ENCODE results near the gene PBX3.

DNA sequence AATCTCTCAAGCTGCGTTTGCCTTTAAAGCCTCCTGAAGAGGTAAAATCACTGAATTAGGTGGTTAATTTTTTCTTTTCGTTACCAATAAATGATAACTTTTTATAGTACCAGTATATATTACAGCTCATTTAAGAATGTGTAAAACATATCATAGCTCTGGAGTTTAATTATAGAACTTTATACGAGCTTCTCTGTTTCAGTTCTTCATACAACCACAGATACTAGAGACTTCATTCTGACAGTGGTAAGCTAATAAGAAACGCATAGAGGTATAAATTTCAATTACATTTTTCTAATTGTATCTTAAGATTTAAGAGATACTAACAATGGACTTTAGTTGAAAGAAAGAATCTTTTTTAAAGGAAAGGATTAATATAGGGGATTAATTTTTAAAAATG lies 73.9 kb downstream of the PBX3 start:
- TF ChIP-seq POLR2AphosphoS5 (IDR thresholded peaks at IDR 0.05; ENCODE audit: low read depth, low read length) (no peak), POLR2A (IDR thresholded peaks at IDR 0.05; ENCODE audit: low read depth, low read length) (no peak)
